GM19328 (cell line): ENCODE data around the gene BZW2.

ENCODE experiments used
- ATAC-seq: cut with Tn5 transposase; IDR thresholded peaks from one replicate; pipeline ENCODE4 v1.9.1; 2021; ENCODE audit warnings: mild to moderate bottlenecking, moderate library complexity; ENCODE audit not compliant: unreplicated experiment

BZW2 gene

GRCh38 chr7:16645593-16646471, at the start of gene BZW2, which contains the start of gene ANKMY2:
TSS of gene BZW2 (plus strand) at chr7:16646181. CDS start at chr7:16665444, 19,263 bp downstream.
TSS of gene ANKMY2 (minus strand) at chr7:16645754. CDS start at chr7:16645573, 181 bp downstream.
- peak; percentile 95 for ATAC-seq

GRCh38 chr7:16598015-16598414, 48.0 kb upstream of the BZW2 start:
- no peak for ATAC-seq

GRCh38 chr7:16599860-16600259, 46.1 kb upstream of the BZW2 start:
- ATAC-seq = no peak

DNA sequence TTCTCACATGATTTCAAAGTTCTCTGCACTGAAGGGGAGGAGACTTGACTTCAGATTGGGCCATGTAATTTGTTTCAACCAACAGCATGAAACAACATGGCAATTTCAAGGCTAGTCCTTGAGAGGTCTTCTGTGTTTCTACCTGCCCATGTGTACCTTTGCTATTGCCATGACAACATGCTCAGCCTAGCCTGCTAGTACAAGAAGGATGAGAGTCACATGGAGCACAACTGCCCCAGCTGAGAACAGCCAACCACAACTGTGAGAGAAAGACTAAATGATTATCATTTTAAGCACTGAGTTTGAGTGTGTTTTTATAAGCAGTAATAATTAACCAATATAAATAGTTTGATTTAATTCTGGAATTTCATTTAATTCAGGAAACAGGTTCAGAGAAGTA, 42.3 kb upstream of the BZW2 start:
- ATAC-seq = no peak

DNA sequence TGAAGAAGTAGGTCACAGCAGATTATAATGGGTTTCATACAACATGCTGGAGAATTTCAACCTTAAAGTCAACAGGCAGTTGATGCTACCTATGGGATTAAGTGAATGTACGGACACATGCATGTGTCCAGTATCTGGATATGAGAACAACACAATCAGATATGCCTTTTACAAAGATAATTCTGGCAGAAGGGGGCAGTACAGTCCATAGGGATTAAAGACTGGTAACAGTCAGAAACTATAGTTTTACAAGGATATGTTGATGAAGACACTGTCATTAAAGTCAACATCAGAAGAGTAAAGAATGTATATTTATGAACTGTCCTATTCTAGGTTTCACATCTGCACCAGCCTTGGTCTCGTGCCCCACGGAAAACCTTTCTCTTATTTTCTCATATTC, 41.9 kb upstream of the BZW2 start:
- ATAC-seq = no peak

DNA sequence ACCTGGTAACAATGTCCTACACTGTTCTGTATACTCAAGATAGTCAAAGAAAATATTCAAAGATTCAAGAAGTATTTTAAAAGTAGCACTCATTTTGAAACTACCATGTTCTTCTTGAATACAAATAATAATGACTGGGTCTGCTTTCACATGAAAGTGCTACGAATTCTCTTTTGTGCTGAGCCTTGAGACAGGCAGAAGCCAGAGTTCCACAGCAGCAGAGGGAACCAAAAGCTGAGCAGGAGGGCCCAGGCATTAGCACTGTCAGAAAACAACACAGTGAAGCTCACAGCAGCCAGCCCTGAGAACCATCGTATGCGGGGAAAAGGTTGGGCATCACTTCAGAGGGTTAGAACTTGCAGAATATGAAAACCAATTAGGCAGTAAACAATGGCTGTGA, 39.3 kb upstream of the BZW2 start:
- ATAC-seq = no peak

DNA sequence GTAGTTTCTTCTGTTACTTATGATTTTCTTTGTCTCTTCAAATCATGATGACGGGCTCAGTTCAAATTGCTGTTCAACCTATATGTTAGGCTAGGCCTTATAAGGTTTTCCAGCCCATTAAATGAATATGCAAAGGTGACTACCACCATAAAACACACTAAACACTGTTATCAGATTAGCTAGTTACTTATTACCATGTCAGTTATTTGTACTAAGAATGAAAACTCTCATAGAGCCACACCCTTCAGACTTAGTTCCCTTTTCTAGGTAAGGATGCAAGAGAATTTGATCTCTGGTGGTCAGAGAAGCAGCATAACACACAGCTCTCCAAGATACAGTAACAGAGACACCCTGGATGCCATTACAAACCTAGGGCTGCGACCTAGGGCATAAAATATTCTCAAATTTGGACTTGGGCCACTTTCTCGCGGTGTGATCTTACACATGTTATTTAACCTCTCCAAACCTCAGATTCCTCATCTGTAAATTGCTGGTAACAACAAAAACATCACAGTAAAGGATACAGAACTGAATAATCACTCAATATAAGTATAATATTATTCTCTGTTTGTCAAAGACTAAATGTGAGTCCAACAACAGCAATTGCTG, 36.0 kb upstream of the BZW2 start:
- ATAC-seq = peak; percentile 54

DNA sequence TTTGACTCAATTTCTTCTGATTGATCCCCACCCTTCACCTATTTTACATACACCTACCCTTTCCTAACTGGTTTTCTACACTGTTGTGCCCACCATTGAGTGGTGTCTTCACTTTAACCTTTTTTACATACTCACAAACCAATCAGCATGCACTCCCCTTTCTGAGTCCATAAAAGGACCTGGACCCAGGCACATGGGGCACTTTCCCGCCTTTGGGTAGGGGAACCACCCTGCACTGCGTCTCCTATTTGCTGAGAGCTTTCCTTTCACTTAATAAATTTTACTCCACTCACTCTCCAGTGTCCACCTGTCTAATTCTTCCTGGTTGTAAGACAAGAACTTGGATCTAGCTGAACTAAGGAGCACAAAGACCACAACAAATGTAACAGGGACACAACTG, 34.3 kb upstream of the BZW2 start:
- ATAC-seq = no peak

GRCh38 chr7:16615228-16615627, 30.8 kb upstream of the BZW2 start:
- ATAC-seq = no peak

GRCh38 chr7:16616122-16616521, 29.9 kb upstream of the BZW2 start:
- ATAC-seq = no peak

DNA sequence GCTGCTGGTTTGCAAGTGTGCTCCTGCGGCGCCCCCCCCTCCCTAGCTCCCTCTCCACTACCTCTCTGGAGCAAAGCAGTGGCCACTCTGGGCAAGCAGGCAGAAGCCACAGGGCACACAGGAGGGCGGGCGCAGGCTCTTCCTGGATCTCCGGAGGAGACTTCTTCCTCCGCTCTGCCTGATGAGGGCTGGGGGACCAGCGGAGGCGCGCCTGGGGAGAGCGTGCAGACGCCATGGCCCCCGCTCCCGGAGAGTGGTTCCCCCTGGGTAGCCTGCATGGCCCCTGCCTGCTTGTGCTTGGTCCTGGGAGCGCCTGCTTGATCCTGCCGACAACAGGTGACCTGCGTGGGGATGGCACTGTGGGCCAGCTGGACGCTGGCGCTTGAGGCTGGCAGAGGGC, 29.4 kb upstream of the BZW2 start:
- no peak for ATAC-seq

DNA sequence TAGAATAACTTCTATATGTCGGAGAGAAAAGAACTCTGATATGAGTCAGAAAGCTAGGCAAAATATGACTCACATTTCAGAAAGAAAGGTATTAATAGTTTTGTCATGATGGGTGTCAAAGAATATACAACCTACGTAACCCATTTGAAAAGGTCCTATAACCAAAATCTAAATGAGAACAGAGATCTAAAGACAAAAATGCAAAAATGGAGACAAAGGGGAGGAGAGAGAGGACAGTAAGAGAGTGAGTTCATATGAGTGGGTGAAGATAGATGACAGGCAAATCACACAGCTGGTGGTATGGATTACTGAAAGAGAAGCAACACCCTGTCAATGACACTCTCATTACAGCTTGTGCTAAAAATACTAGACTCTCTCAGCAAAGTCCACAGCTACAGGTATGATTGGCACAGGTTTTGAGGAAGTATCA, 26.0 kb upstream of the BZW2 start:
- ATAC-seq = peak; percentile 92

DNA sequence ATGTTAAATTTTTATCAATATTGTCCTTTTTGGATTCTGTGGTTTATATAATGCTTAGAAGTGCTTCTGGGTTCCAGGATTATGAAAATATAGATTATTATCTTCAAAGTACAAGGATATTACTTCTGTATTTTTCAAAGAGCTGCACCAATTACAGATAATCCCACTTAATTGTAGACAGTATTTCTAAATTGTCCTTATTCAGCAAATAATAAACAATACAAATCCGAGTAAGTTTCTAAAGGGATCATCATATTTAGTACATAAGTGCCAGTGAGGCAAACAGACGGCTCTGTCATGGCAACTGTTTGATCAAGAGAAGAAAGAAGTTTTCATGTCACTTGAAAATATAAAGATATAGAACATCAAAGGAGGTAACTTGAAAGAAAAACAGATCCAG, 19.6 kb upstream of the BZW2 start:
- ATAC-seq = no peak

- no peak for ATAC-seq
These were observed 18.7 kb upstream of the BZW2 start for GRCh38 chr7:16627236-16627635.

GRCh38 chr7:16630654-16631053, 15.3 kb upstream of the BZW2 start:
- ATAC-seq = no peak

DNA sequence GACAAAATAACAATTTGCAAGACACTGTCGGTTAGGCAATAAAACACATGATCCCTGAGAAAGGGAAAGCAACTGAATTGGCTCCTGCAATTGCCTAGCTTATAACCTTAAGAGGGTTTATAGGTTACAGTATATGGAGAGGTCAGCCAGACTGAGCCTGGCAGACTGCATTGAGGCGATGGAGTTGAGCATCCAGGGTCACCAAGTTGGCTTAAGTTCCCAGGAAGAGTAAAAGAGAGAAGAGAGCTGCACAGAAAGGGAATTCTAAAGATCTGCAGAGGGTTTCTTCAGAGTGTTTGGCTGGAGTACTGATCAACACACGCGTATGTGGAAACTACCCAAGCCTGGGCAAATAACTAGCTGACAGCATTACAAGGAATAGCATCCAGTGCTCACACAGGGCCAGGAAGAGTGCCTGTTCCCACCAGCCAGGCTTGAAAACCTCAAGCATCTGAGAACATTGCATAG, 11.7 kb upstream of the BZW2 start:
- no peak for ATAC-seq

- ATAC-seq = no peak
These were observed 9.4 kb upstream of the BZW2 start for GRCh38 chr7:16636555-16637101.

- no peak for ATAC-seq
These were observed 8.6 kb upstream of the BZW2 start for GRCh38 chr7:16637379-16637778.

DNA sequence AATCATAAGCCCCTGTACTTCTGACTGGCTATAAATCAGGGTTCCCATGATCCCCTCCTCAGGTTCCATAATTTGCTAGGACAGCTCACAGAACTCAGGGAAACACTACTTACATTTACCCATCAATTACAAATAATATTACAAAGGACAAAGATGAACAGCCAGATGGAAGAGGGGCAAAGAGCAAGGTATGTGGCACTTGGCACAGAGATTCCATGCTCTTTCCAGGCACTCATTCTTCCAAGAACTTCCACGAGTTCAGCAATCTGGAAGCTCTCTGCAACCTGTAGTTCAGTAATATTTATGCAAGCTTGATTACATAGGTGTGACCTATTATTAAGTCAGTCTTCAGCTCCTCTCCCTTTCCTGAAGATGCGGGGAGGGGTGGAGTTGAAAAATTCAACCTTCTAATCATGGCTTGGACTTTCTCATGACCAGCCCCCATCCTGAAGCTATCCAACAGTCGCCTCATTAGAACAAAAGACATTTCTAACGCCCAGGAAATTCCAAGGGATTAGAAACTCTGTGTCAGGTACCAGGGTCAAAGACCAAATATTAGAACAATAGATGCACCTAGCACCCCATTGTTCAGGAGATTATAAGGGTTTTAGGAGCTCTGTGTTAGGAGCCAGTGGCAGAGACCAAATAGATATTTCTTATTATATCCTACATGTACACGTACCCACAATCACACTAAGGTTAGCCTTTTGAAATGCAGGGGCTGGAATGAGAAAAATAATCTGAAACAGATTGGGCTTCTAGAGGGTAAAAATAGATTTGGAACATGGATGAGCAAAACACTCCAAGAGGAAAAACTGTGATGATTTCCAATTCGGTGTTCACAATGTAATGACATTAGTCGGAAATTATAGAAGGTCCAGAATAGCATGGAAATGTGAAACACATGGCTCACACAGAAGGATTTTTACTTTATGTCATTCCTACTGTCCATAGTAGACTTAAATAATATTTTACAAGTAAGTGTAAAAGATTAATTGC, 7.4 kb upstream of the BZW2 start:
- ATAC-seq = no peak

- no peak for ATAC-seq
These were observed 1.8 kb upstream of the BZW2 start for GRCh38 chr7:16644157-16644556.
